H9 (cell line): ENCODE data around the gene IGSF9B. TPM values are rescaled to one million over a fixed set of nuclear protein-coding genes. Genes with fewer than 3 reads are reported as not detected.

Experiments
- DNase-seq: peaks from one replicate; pipeline ENCODE4 v3.0.0-alpha.2; 2017
- H2AFZ ChIP-seq: one replicate; pipeline ENCODE4 v1.6.1; 2013; ENCODE audit warnings: mild to moderate bottlenecking, low read length, control low read depth, moderate library complexity
- H2AK5ac ChIP-seq: 2 replicates; pipeline ENCODE4 v1.6.1; 2013; ENCODE audit warnings: low read length, control low read depth, mixed read lengths; ENCODE audit not compliant: insufficient read length
- H2BK120ac ChIP-seq: one replicate; pipeline ENCODE4 v1.6.1; 2013; ENCODE audit warnings: low read depth, mild to moderate bottlenecking, low read length, control low read depth, inconsistent platforms; ENCODE audit not compliant: poor library complexity, severe bottlenecking
- H2BK12ac ChIP-seq: 2 replicates; pipeline ENCODE4 v1.6.1; 2013; ENCODE audit warnings: low read length, control low read depth, mixed read lengths, low read depth; ENCODE audit not compliant: insufficient read length
- H2BK15ac ChIP-seq: 2 replicates; pipeline ENCODE4 v1.6.1; 2013; ENCODE audit warnings: low read depth, low read length, control low read depth
- H2BK20ac ChIP-seq: one replicate; pipeline ENCODE4 v1.6.1; 2013; ENCODE audit warnings: low read depth, mild to moderate bottlenecking, low read length, control low read depth, inconsistent platforms; ENCODE audit not compliant: poor library complexity, severe bottlenecking
- H2BK5ac ChIP-seq: 2 replicates; pipeline ENCODE4 v1.6.1; 2013; ENCODE audit warnings: low read length, control low read depth, mixed read lengths; ENCODE audit not compliant: insufficient read length
- H3K14ac ChIP-seq: 2 replicates; pipeline ENCODE4 v1.6.1; 2013; ENCODE audit warnings: low read length, control low read depth; ENCODE audit not compliant: insufficient read depth
- H3K18ac ChIP-seq: 2 replicates; pipeline ENCODE4 v1.6.1; 2013; ENCODE audit warnings: low read depth, mild to moderate bottlenecking, mixed read lengths, low read length, control low read depth; ENCODE audit not compliant: insufficient read length
- H3K23ac ChIP-seq: 2 replicates; pipeline ENCODE4 v1.6.1; 2013; ENCODE audit warnings: low read length, control low read depth, mixed read lengths, low read depth; ENCODE audit not compliant: insufficient read length
- H3K23me2 ChIP-seq: 2 replicates; pipeline ENCODE4 v1.6.1; 2013; ENCODE audit warnings: low read depth, mild to moderate bottlenecking, mixed read lengths, low read length, control low read depth; ENCODE audit not compliant: insufficient read length, poor library complexity, severe bottlenecking
- H3K27ac ChIP-seq: 2 replicates; pipeline ENCODE4 v1.5.1; 2013; ENCODE audit warnings: low read length, control low read depth, mixed read lengths, low read depth; ENCODE audit not compliant: insufficient read length
- H3K27me3 ChIP-seq: 2 replicates; pipeline ENCODE4 v1.6.1; 2013; ENCODE audit warnings: low read length, control low read depth, inconsistent platforms; ENCODE audit not compliant: insufficient read depth
- H3K4ac ChIP-seq: 2 replicates; pipeline ENCODE4 v1.6.1; 2013; ENCODE audit warnings: low read depth, mild to moderate bottlenecking, control low read depth, inconsistent platforms, low read length, moderate library complexity
- H3K4me1 ChIP-seq: 2 replicates; pipeline ENCODE4 v1.6.1; 2013; ENCODE audit warnings: low read length, control low read depth, inconsistent platforms; ENCODE audit not compliant: insufficient read depth
- H3K4me2 ChIP-seq: 2 replicates; pipeline ENCODE4 v1.6.1; 2013; ENCODE audit warnings: low read length, control low read depth, mixed read lengths; ENCODE audit not compliant: insufficient read length, insufficient read depth
- H3K56ac ChIP-seq: 2 replicates; pipeline ENCODE4 v1.6.1; 2013; ENCODE audit warnings: low read depth, mild to moderate bottlenecking, mixed read lengths, low read length, control low read depth; ENCODE audit not compliant: insufficient read length
- H3K79me1 ChIP-seq: 2 replicates; pipeline ENCODE4 v1.6.1; 2013; ENCODE audit warnings: low read depth, mild to moderate bottlenecking, moderate library complexity, low read length, control low read depth, inconsistent platforms; ENCODE audit not compliant: insufficient read depth, poor library complexity, severe bottlenecking
- H3K79me2 ChIP-seq: 2 replicates; pipeline ENCODE4 v1.6.1; 2013; ENCODE audit warnings: low read length, control low read depth, inconsistent platforms; ENCODE audit not compliant: insufficient read depth
- H3K9ac ChIP-seq: 2 replicates; pipeline ENCODE4 v1.6.1; 2013; ENCODE audit warnings: low read length, control low read depth, mixed read lengths; ENCODE audit not compliant: insufficient read length; ENCODE audit errors: extremely low read depth
- H3K9me3 ChIP-seq: one replicate; pipeline ENCODE4 v1.6.1; 2013; ENCODE audit warnings: low read depth, low read length, inconsistent platforms; ENCODE audit not compliant: control insufficient read depth
- H3T11ph ChIP-seq: one replicate; pipeline ENCODE4 v1.6.1; 2013; ENCODE audit warnings: mild to moderate bottlenecking, low read length, control low read depth, inconsistent platforms
- H4K20me1 ChIP-seq: one replicate; pipeline ENCODE4 v1.6.1; 2013; ENCODE audit not compliant: control insufficient read depth, insufficient read length, insufficient read depth
- H4K5ac ChIP-seq: 2 replicates; pipeline ENCODE4 v1.6.1; 2013; ENCODE audit warnings: low read depth, mild to moderate bottlenecking, mixed read lengths, low read length, control low read depth; ENCODE audit not compliant: insufficient read length
- H4K8ac ChIP-seq: replicated peaks from 2 replicates; pipeline ENCODE4 v1.6.1; 2013; ENCODE audit warnings: low read length, control low read depth, mixed read lengths, low read depth; ENCODE audit not compliant: insufficient read length
- H4K91ac ChIP-seq: 2 replicates; pipeline ENCODE4 v1.6.1; 2013; ENCODE audit warnings: low read depth, mild to moderate bottlenecking, moderate library complexity, mixed read lengths, low read length, control low read depth; ENCODE audit not compliant: insufficient read length
- H3K27ac Mint-ChIP-seq, 3 experiments: 2 replicates in 2 of 3; 3 replicates in 1 of 3; pipeline ENCODE4 v1.8.0; 2020 to 2021; ENCODE audit warnings: mixed read lengths in 3 of 3, mild to moderate bottlenecking in 1 of 3, moderate library complexity in 1 of 3
- H3K27me3 Mint-ChIP-seq: 2 replicates; pipeline ENCODE4 v1.8.0; 2021; ENCODE audit warnings: low read depth, mild to moderate bottlenecking, moderate library complexity, mixed read lengths
- H3K36me3 Mint-ChIP-seq, 3 experiments: 2 replicates in 2 of 3; 3 replicates in 1 of 3; pipeline ENCODE4 v1.8.0; 2020 to 2021; ENCODE audit warnings: low read depth in 3 of 3, mixed read lengths in 3 of 3; ENCODE audit not compliant: insufficient read depth in 1 of 3
- H3K4me1 Mint-ChIP-seq, 2 experiments: 2 replicates each; pipeline ENCODE4 v1.8.0; 2020; ENCODE audit warnings: mixed read lengths in 2 of 2
- H3K4me3 Mint-ChIP-seq, 2 experiments: 2 replicates in 1 of 2; 3 replicates in 1 of 2; pipeline ENCODE4 v1.8.0; 2020 to 2021; ENCODE audit warnings: mild to moderate bottlenecking in 2 of 2, mixed read lengths in 2 of 2, moderate library complexity in 1 of 2
- H3K9me3 Mint-ChIP-seq, 2 experiments: 2 replicates in 1 of 2; 3 replicates in 1 of 2; pipeline ENCODE4 v1.8.0; 2020; ENCODE audit warnings: mild to moderate bottlenecking in 2 of 2, mixed read lengths in 2 of 2, moderate library complexity in 1 of 2
- WGBS: extraction: QIAGEN DNeasy Blood & Tissue Kit; methylation state at CpG from one replicate; pipeline ENCODE4 v1.1.7; 2013; ENCODE audit warnings: missing lambda C conversion rate, low lambda C conversion rate, mixed read lengths; ENCODE audit not compliant: insufficient read length; ENCODE audit errors: extremely low coverage; 5-methylcytosine and 5-hydroxymethylcytosine counted together
- total RNA-seq: library from RNA; stranded (reverse); gene quantifications from 2 replicates; pipeline ENCODE4 v1.2.1, GENCODE V29; 2021
- TF ChIP-seq, protein P1 (sequence below): fragments of 200-600 bp; sonication (generic); conservative IDR thresholded peaks from 3 replicates; pipeline ENCODE4 v1.8.0; 2021; ENCODE audit warnings: antibody characterized with exemption, mild to moderate bottlenecking

Gene IGSF9B
- total RNA-seq, 1 experiment from 2014 or later = 25.7 TPM

DNA sequence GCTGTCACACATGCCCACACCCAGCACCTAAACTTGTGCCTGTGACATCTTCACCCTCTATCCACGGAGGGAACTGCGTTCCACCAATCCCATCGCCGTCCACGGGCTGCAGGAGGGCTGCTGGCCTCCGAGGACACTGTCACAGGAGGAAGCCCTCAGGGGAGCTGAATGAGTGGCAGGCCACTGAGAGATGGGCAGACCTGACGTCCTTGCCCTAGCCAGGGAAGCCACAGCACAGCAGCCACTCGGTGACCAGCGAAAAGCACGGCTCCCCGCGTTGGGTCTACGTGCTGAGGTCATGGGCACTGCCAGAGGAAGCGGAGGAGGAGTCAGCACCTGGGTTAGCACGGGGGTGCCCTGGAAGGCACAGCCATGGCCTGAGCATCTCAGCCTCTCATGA is 50.5 kb downstream of the IGSF9B start:
- H2BK120ac ChIP-seq = no peak overlapping the region
- no peak overlapping the region for H3K4me2 ChIP-seq
- no peak overlapping the region for H2BK20ac ChIP-seq
- peak overlapping the region in 1 of 3 experiments; percentile 68; a peak in 1 of 7 replicates for H3K27ac Mint-ChIP-seq
- no peaks in the 10 kb centered on the region for H3K27me3 ChIP-seq
- H3K9me3 ChIP-seq = no peaks in the 10 kb centered on the region
- no CpG with 5 or more reads among the region's 15 CpGs for WGBS
- H4K8ac ChIP-seq = no peak overlapping the region
- no peaks in the 10 kb centered on the region for H4K20me1 ChIP-seq
- peaks cover 26 to 64% (median 36%) of the 10 kb centered on the region in 3 experiments; a peak in 6 of 7 replicates for H3K36me3 Mint-ChIP-seq
- no peaks in the 10 kb centered on the region for H3K9me3 Mint-ChIP-seq
- no peak overlapping the region for H4K91ac ChIP-seq
- H3K23ac ChIP-seq = no peak overlapping the region
- no peaks in the 10 kb centered on the region for H3K27me3 Mint-ChIP-seq
- peaks cover 4% of the 10 kb centered on the region for H3K23me2 ChIP-seq
- no peak overlapping the region for H3K56ac ChIP-seq
- H3K4me1 Mint-ChIP-seq = no peaks in the 10 kb centered on the region
- no peaks in the 10 kb centered on the region for H3K79me2 ChIP-seq
- H3K27ac ChIP-seq = no peak overlapping the region
- no peak overlapping the region for H2BK5ac ChIP-seq
- no peak overlapping the region for H3K9ac ChIP-seq
- H2BK15ac ChIP-seq = no peak overlapping the region
- no peak overlapping the region for H4K5ac ChIP-seq
- no peak overlapping the region for H3K14ac ChIP-seq
- H3K4me1 ChIP-seq = no peaks in the 10 kb centered on the region
- no peak overlapping the region for H3T11ph ChIP-seq
- H2BK12ac ChIP-seq = no peak overlapping the region
- H3K79me1 ChIP-seq = no peaks in the 10 kb centered on the region
- no peak overlapping the region for H2AK5ac ChIP-seq
- H3K4ac ChIP-seq = no peak overlapping the region
- H3K4me3 Mint-ChIP-seq = no peak overlapping the region
- no peak overlapping the region for H3K18ac ChIP-seq
- TF ChIP-seq, protein P1, sequence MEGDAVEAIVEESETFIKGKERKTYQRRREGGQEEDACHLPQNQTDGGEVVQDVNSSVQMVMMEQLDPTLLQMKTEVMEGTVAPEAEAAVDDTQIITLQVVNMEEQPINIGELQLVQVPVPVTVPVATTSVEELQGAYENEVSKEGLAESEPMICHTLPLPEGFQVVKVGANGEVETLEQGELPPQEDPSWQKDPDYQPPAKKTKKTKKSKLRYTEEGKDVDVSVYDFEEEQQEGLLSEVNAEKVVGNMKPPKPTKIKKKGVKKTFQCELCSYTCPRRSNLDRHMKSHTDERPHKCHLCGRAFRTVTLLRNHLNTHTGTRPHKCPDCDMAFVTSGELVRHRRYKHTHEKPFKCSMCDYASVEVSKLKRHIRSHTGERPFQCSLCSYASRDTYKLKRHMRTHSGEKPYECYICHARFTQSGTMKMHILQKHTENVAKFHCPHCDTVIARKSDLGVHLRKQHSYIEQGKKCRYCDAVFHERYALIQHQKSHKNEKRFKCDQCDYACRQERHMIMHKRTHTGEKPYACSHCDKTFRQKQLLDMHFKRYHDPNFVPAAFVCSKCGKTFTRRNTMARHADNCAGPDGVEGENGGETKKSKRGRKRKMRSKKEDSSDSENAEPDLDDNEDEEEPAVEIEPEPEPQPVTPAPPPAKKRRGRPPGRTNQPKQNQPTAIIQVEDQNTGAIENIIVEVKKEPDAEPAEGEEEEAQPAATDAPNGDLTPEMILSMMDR = no peak
- no peak for DNase-seq
- H2AFZ ChIP-seq = no peak overlapping the region
